ENCODE measurements around the gene COX4I1.

Gene COX4I1

GRCh38 chr16:85755929-85756768 lies 43.3 kb upstream of the COX4I1 start:
- H3K27ac ChIP-seq (ENCODE audit: low read length): no peak overlapping the region

DNA sequence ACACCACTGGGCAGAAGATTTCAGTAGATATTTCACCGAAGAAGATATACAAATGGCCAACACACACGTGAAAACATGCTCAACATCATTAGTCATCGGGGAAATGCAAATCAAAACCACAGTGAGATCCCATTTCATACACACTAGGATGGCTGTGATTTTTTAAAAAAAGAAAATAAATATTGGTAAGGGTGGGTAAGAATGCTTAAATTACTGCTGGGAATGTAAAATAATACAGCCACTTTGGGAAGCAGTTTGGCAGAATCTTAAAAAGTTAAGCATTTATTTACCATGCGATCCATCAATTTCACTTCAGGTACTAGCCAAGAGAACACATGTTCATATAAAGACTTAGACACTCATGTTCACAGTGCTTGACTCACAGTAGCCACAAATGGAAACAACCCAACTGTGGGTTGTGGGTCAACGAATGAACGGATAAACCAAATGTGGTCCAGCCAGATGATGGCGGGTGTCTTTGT lies 42.1 kb upstream of the COX4I1 start:
- H3K36me3 ChIP-seq (ENCODE audit: control insufficient read depth in 1 of 2, insufficient read depth in 2 of 2, low read length in 2 of 2): no peaks in the 10 kb centered on the region
- no peak overlapping the region for H3K4me3 ChIP-seq (ENCODE audit: low read depth in 1 of 2, low read length in 2 of 2)
- H3K27ac ChIP-seq (ENCODE audit: low read length): no peak overlapping the region
- no peaks in the 10 kb centered on the region for H3K9me3 ChIP-seq (ENCODE audit: control insufficient read depth in 1 of 2, low read length in 2 of 2)
- H3K27me3 ChIP-seq (ENCODE audit: low read depth, low read length): no peaks in the 10 kb centered on the region
- H3K4me1 ChIP-seq (ENCODE audit: control insufficient read depth in 1 of 2, insufficient read depth in 2 of 2, low read length in 2 of 2): peaks cover 3 to 14% of the 10 kb centered on the region in 2 donors

More at GRCh38 chr16:85755929-85756768, 43.3 kb upstream of the COX4I1 start:
- H3K4me3 ChIP-seq (ENCODE audit: low read depth in 1 of 2, low read length in 2 of 2): no peak overlapping the region
- H3K27me3 ChIP-seq (ENCODE audit: low read depth, low read length): no peaks in the 10 kb centered on the region
- H3K4me1 ChIP-seq (ENCODE audit: control insufficient read depth in 1 of 2, insufficient read depth in 2 of 2, low read length in 2 of 2): peaks cover 3 to 26% of the 10 kb centered on the region in 2 donors
- no peaks in the 10 kb centered on the region for H3K36me3 ChIP-seq (ENCODE audit: control insufficient read depth in 1 of 2, insufficient read depth in 2 of 2, low read length in 2 of 2)
- H3K9me3 ChIP-seq (ENCODE audit: control insufficient read depth in 1 of 2, low read length in 2 of 2): no peaks in the 10 kb centered on the region

GRCh38 chr16:85759136-85759535 lies 40.4 kb upstream of the COX4I1 start:
- Histone ChIP-seq H3K36me3 (ENCODE audit: control insufficient read depth in 1 of 2, insufficient read depth in 2 of 2, low read length in 2 of 2) (no peaks in the 10 kb centered on the region), H3K27ac (ENCODE audit: low read length) (no peak overlapping the region), H3K4me3 (ENCODE audit: low read depth in 1 of 2, low read length in 2 of 2) (no peak overlapping the region), H3K9me3 (ENCODE audit: control insufficient read depth in 1 of 2, low read length in 2 of 2) (no peaks in the 10 kb centered on the region), H3K27me3 (ENCODE audit: low read depth, low read length) (no peaks in the 10 kb centered on the region), H3K4me1 (ENCODE audit: control insufficient read depth in 1 of 2, insufficient read depth in 2 of 2, low read length in 2 of 2) (peaks cover 0 to 2% of the 10 kb centered on the region in 2 donors)

DNA sequence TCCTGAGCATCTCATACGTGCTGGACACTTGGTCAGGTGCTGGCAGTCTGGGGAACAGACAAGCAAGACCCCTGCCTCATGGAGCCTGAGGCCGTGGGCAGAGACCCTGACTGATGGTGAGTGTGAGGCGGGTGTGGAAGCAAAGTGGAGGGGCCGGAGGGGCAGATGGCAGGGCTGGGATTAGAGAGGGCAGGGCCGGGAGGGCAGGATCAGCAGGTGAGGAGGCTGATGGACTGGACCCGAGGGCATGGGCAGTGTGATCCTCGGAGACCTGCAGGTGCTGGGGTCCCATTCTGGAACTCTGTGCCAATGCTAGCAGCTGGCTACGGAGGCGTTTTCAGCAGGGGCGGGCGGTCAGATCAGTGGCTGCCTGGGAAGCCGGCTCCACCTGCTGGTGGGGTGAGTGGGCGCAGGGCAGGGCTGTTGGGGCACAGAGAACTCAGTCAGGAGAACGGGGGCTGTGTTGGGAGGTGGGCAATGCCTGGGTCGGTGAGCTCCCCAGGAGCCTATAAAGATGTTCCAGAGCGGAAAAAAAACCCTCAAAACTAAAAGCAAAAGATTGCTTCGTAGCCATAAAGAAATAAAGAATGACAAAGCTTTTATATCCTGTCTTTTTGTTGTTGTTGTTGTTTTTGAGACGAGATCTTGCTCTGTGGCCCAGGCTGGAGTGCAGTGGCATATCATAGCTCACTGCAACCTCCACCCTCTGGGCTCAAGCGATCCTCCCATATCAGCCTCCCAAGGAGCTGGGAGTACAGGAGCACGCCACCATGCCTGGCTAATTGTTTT lies 39.7 kb upstream of the COX4I1 start:
- Histone ChIP-seq H3K27ac (ENCODE audit: low read length) (no peak overlapping the region), H3K9me3 (ENCODE audit: control insufficient read depth in 1 of 2, low read length in 2 of 2) (no peaks in the 10 kb centered on the region), H3K36me3 (ENCODE audit: control insufficient read depth in 1 of 2, insufficient read depth in 2 of 2, low read length in 2 of 2) (no peaks in the 10 kb centered on the region), H3K4me1 (ENCODE audit: control insufficient read depth in 1 of 2, insufficient read depth in 2 of 2, low read length in 2 of 2) (no peaks in the 10 kb centered on the region), H3K4me3 (ENCODE audit: low read depth in 1 of 2, low read length in 2 of 2) (no peak overlapping the region), H3K27me3 (ENCODE audit: low read depth, low read length) (no peaks in the 10 kb centered on the region)

DNA sequence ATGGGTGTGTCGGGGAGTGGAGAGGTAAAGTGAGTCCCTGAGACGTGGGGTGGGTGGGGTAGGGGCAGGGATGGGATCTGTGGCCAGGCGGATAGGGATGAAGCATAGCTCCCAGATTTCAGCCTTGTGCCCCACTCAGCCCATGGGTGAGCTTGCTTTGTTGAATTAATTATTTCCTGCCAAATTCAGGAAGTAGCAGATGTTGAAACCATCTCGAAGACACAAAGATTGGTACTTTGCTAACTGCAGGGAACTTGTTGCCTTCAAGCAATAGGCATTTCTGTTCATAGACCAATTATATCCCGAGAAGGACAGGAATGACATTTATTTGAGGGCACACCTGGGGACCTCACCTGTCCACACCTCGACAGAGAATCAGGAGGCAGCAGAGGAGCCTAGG lies 37.6 kb upstream of the COX4I1 start:
- H3K4me3 ChIP-seq (ENCODE audit: low read depth in 1 of 2, low read length in 2 of 2): no peak overlapping the region
- H3K4me1 ChIP-seq (ENCODE audit: control insufficient read depth in 1 of 2, insufficient read depth in 2 of 2, low read length in 2 of 2): no peaks in the 10 kb centered on the region
- H3K9me3 ChIP-seq (ENCODE audit: control insufficient read depth in 1 of 2, low read length in 2 of 2): no peaks in the 10 kb centered on the region
- no peaks in the 10 kb centered on the region for H3K27me3 ChIP-seq (ENCODE audit: low read depth, low read length)
- H3K27ac ChIP-seq (ENCODE audit: low read length): no peak overlapping the region
- H3K36me3 ChIP-seq (ENCODE audit: control insufficient read depth in 1 of 2, insufficient read depth in 2 of 2, low read length in 2 of 2): no peaks in the 10 kb centered on the region

DNA sequence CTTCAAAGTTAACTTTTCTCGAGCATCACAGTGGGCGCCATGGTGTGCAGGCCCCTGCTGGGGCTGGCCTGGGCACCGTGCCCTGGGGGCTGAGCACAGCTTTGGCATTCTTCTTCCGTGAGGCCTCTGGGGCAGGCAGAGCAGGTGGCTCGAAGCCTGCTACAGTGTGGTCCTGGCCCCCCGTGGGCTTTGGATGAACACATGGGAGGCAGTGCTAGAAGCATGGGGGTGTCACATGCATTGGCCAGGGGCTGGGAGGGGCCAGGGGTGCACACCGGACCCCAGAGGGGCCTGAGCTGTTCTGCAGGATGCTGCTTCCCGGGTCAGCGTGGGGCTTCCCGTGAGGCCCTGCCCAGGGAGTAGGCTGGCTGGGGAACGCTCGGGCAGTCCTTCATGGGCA lies 36.5 kb upstream of the COX4I1 start:
- H3K27ac ChIP-seq (ENCODE audit: low read length): no peak overlapping the region
- no peaks in the 10 kb centered on the region for H3K27me3 ChIP-seq (ENCODE audit: low read depth, low read length)
- H3K4me3 ChIP-seq (ENCODE audit: low read depth in 1 of 2, low read length in 2 of 2): no peak overlapping the region
- H3K9me3 ChIP-seq (ENCODE audit: control insufficient read depth in 1 of 2, low read length in 2 of 2): no peaks in the 10 kb centered on the region
- no peaks in the 10 kb centered on the region for H3K4me1 ChIP-seq (ENCODE audit: control insufficient read depth in 1 of 2, insufficient read depth in 2 of 2, low read length in 2 of 2)
- H3K36me3 ChIP-seq (ENCODE audit: control insufficient read depth in 1 of 2, insufficient read depth in 2 of 2, low read length in 2 of 2): no peaks in the 10 kb centered on the region

DNA sequence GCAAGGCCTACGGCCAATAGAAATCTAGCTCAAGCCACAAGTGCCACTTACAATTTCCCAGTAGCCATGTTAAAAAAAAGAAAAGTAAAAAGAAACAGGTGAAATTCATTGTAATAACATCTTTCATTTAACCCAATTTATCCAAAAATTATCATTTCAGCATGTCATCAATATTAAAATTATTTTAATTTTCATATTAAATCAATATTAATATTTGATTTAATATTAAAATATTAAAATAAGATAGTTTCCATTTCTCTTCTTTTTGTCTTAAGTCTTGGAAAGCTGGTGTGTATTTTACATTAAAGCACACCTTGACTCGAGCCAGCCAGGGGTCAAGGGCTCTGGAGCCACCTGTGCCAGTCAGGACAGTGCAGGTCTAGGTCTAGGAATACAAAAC lies 35.9 kb upstream of the COX4I1 start:
- Histone ChIP-seq H3K27ac (ENCODE audit: low read length) (no peak overlapping the region), H3K27me3 (ENCODE audit: low read depth, low read length) (no peaks in the 10 kb centered on the region), H3K4me3 (ENCODE audit: low read depth in 1 of 2, low read length in 2 of 2) (no peak overlapping the region), H3K4me1 (ENCODE audit: control insufficient read depth in 1 of 2, insufficient read depth in 2 of 2, low read length in 2 of 2) (no peaks in the 10 kb centered on the region), H3K36me3 (ENCODE audit: control insufficient read depth in 1 of 2, insufficient read depth in 2 of 2, low read length in 2 of 2) (no peaks in the 10 kb centered on the region), H3K9me3 (ENCODE audit: control insufficient read depth in 1 of 2, low read length in 2 of 2) (no peaks in the 10 kb centered on the region)

DNA sequence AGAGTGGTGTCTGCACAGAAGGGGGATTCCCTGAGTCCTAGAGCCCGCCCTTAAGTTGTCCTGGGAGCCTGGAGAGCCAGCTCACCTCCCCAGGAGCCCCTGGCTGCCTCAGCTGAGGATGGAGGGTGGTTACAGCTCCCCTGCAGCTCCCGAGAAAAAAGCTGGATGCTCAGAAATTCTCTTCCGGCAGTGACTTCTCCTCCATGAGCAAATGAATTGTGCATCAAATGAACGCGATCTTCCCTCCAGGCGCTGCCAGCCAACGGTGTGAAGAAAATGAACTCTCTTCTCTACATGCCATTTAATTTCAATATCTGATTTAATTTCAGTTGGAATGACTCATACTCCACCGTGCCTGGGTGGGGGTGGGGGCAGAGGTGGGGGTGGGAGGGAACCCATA lies 34.3 kb upstream of the COX4I1 start:
- no peaks in the 10 kb centered on the region for H3K27me3 ChIP-seq (ENCODE audit: low read depth, low read length)
- no peaks in the 10 kb centered on the region for H3K36me3 ChIP-seq (ENCODE audit: control insufficient read depth in 1 of 2, insufficient read depth in 2 of 2, low read length in 2 of 2)
- H3K27ac ChIP-seq (ENCODE audit: low read length): no peak overlapping the region
- no peak overlapping the region for H3K4me3 ChIP-seq (ENCODE audit: low read depth in 1 of 2, low read length in 2 of 2)
- H3K4me1 ChIP-seq (ENCODE audit: control insufficient read depth in 1 of 2, insufficient read depth in 2 of 2, low read length in 2 of 2): no peaks in the 10 kb centered on the region
- no peaks in the 10 kb centered on the region for H3K9me3 ChIP-seq (ENCODE audit: control insufficient read depth in 1 of 2, low read length in 2 of 2)

DNA sequence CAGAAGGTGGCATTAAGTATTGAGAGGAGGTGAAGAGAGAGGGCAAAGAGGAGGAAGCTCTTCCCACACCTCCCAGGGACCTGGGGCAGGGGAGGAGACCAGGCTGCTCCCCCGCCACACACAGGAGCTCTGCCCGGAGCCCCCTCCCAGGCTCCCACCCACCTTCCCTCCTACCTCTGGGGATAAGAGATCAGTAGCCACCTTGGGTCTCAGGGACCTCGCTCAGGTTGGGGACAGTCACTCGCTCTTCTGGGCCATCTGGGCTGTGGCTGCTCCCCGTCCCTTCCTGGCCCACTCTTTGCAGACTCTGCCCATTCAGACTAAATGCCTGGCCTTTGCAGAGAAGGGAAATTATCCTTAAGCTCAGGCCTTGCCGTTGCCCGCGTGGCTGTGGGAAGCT lies 33.7 kb upstream of the COX4I1 start:
- Histone ChIP-seq H3K9me3 (ENCODE audit: control insufficient read depth in 1 of 2, low read length in 2 of 2) (no peaks in the 10 kb centered on the region), H3K36me3 (ENCODE audit: control insufficient read depth in 1 of 2, insufficient read depth in 2 of 2, low read length in 2 of 2) (peaks cover 0 to 4% of the 10 kb centered on the region in 2 donors), H3K4me1 (ENCODE audit: control insufficient read depth in 1 of 2, insufficient read depth in 2 of 2, low read length in 2 of 2) (no peaks in the 10 kb centered on the region), H3K4me3 (ENCODE audit: low read depth in 1 of 2, low read length in 2 of 2) (no peak overlapping the region), H3K27me3 (ENCODE audit: low read depth, low read length) (no peaks in the 10 kb centered on the region), H3K27ac (ENCODE audit: low read length) (no peak overlapping the region)

GRCh38 chr16:85767531-85767930 lies 32.0 kb upstream of the COX4I1 start:
- no peaks in the 10 kb centered on the region for H3K4me1 ChIP-seq (ENCODE audit: control insufficient read depth in 1 of 2, insufficient read depth in 2 of 2, low read length in 2 of 2)
- no peak overlapping the region for H3K27ac ChIP-seq (ENCODE audit: low read length)
- H3K4me3 ChIP-seq (ENCODE audit: low read depth in 1 of 2, low read length in 2 of 2): no peak overlapping the region
- H3K9me3 ChIP-seq (ENCODE audit: control insufficient read depth in 1 of 2, low read length in 2 of 2): no peaks in the 10 kb centered on the region
- H3K36me3 ChIP-seq (ENCODE audit: control insufficient read depth in 1 of 2, insufficient read depth in 2 of 2, low read length in 2 of 2): peaks cover 0 to 8% of the 10 kb centered on the region in 2 donors
- no peaks in the 10 kb centered on the region for H3K27me3 ChIP-seq (ENCODE audit: low read depth, low read length)

DNA sequence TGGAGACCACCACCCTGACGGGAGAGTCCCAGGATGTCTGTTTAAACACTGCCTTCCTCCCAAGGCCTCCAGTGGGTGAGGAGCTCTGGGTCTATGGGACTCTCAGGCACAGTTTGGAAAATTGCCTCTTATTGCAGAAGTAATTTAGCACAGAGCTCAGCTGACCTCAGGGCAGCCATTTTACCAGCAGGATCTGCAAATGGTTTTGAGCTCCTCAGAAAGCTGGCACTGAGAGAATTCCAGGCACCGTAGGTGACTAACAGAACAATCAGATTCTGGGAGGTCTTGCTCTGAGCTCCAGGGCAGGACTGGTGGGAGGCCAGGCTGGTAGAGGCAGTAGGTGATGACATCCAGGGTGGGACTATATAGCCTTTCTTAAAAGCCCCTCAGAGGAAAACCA lies 31.3 kb upstream of the COX4I1 start:
- H3K9me3 ChIP-seq (ENCODE audit: control insufficient read depth in 1 of 2, low read length in 2 of 2): no peaks in the 10 kb centered on the region
- peaks cover 0 to 8% of the 10 kb centered on the region in 2 donors for H3K36me3 ChIP-seq (ENCODE audit: control insufficient read depth in 1 of 2, insufficient read depth in 2 of 2, low read length in 2 of 2)
- no peaks in the 10 kb centered on the region for H3K4me1 ChIP-seq (ENCODE audit: control insufficient read depth in 1 of 2, insufficient read depth in 2 of 2, low read length in 2 of 2)
- H3K4me3 ChIP-seq (ENCODE audit: low read depth in 1 of 2, low read length in 2 of 2): no peak overlapping the region
- no peak overlapping the region for H3K27ac ChIP-seq (ENCODE audit: low read length)
- no peaks in the 10 kb centered on the region for H3K27me3 ChIP-seq (ENCODE audit: low read depth, low read length)
